ENCODE data around the gene LRRC8C. TPM values are rescaled to one million over a fixed set of nuclear protein-coding genes. Genes with fewer than 3 reads are reported as not detected.

LRRC8C gene
- total RNA-seq, 2 donors from 2014 or later, result 15.8 to 25.4 TPM

DNA sequence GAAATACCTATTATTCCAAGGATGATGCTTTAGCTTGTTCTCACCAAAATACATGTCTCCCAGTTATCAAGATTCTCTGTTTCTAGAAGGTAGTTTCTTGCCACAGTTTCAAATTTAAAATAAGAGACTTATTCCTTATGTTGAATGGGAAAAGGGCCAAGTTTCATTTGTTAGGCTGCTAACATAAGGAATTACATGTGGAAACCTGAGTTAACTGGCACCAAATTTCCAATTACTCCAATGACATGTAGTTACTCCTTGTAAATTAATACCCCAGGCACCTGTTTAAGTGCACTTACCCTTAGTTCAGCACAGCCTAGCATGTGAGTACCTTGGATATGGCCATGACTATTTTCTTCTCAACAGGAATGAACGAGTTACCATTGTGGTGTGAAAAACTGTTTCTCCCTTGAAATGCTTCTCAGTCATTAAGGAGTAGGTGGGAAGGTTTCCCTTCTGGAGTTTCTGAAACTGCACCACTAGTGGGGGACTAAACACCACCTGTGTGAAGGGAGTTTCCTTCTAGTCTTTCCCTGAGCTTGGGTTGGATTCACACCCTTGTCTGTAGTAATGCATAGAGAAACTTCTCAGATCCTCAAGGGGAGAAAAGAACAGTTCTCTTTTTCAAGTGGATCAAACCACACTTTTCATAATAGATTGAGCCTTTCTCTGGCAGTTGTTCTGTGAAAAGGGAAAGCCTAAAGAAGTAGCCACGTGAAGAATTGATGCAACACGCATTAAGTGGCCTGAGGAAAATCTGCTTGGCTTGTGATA is 32.3 kb upstream of the LRRC8C start:
- no peak for DNase-seq (ENCODE audit: low spot score)
- no peaks in the 10 kb centered on the region for H3K9me3 Mint-ChIP-seq
- peaks cover 21 to 26% of the 10 kb centered on the region in 2 donors for H3K4me1 Mint-ChIP-seq (ENCODE audit: low read depth in 2 of 2)
- H3K4me3 Mint-ChIP-seq, result no peak overlapping the region
- H3K27me3 Mint-ChIP-seq, result no peaks in the 10 kb centered on the region
- ATAC-seq, result no peak
- no peaks in the 10 kb centered on the region for H3K36me3 Mint-ChIP-seq
- H3K27ac Mint-ChIP-seq, result peak overlapping the region in 1 of 2 donors; percentile 10

DNA sequence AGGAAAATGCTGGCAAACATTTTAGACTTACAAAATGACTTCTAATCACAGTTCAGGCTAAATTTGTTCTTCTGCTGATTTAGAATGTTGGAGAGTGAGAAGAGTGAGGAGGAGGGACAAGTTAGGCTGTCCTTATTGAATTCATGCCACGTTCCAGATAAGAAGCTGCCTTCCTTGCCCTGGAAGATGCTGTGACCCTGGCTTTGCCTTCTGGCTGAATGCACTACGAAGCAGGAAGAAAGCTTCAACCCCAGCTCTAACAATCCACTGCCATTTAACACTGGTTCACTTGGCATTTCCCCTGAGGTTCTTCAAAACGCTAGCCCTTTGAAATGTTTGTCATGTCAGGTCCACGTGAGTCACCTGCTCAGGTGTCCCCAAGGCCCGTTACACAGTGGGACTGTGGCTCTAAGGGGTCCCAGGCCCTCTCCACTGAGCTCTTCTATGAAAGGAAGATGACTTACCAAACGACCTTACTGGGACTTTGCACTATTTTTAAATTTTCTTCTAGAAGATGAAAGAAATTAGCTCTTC is 30.0 kb upstream of the LRRC8C start:
- Mint-ChIP-seq H3K27ac (peak overlapping the region; percentile 80 to 89), H3K9me3 (no peaks in the 10 kb centered on the region), H3K4me1 (ENCODE audit: low read depth in 2 of 2) (peaks cover 38 to 49% of the 10 kb centered on the region in 2 donors), H3K36me3 (no peaks in the 10 kb centered on the region), H3K4me3 (no peak overlapping the region), H3K27me3 (no peaks in the 10 kb centered on the region)
- ATAC-seq (no peak), DNase-seq (ENCODE audit: low spot score) (no peak)

DNA sequence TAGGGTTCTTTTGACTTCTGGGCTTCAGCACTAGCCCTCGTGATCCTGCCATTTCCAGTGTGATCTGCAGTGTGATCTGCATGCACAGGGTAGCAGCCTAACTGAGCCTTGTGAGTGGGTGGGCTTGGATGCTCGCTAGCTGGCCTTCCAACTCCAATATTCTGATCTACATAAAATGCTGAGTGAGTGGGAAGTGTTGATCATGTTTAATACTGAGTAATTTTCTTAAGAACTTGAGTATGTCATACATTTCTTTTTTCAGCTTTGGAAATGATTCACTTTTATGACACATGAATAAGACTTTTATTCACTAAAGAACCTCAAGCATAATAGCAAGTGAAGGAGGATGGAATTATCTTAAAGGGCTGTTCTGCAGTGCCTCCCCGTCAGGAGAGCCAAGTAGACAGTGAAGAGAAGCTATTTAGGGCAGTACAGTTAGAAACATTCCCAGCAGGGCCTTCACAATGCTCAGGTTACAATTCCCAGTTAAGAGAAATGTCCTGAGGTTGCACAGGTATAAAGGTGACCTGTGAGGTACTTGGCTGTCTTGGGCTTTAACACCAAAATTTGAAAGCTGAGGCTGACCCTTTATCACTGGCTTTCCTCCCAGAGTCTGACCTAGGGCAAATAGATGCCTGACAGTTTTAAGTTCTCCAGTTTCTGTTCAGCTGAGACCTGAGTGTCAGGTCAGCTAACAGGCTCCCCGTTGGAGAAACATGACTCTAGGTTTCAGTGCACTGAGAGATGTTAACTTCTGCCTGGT is 29.1 kb upstream of the LRRC8C start:
- Mint-ChIP-seq H3K27me3 (no peaks in the 10 kb centered on the region), H3K4me3 (peak overlapping the region; percentile 15), H3K36me3 (no peaks in the 10 kb centered on the region), H3K4me1 (ENCODE audit: low read depth in 2 of 2) (peaks cover 46 to 58% of the 10 kb centered on the region in 2 donors), H3K9me3 (no peaks in the 10 kb centered on the region), H3K27ac (peak overlapping the region; percentile 80 to 89)
- no peak for DNase-seq (ENCODE audit: low spot score)
- peak in 1 of 2 donors; percentile 21 for ATAC-seq

DNA sequence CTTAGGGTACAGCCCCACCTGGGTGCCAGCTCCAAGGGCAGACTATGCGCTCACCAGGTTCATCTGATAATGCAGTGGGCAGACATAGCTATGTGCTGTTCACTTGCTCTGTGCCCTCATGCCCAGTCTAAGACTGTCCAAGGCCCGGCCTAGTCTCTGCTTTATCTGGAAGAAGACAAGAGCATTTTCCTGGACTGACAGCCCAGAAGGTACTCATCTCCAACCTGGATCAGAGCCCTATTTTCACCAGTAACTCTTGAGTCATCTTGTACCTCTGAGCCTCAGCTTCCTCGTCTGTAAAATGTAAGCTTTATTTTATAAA is 28.5 kb upstream of the LRRC8C start:
- Mint-ChIP-seq H3K27ac (peak overlapping the region; percentile 53 to 89), H3K4me3 (no peak overlapping the region), H3K36me3 (no peaks in the 10 kb centered on the region), H3K4me1 (ENCODE audit: low read depth in 2 of 2) (peaks cover 44 to 63% of the 10 kb centered on the region in 2 donors), H3K9me3 (no peaks in the 10 kb centered on the region), H3K27me3 (no peaks in the 10 kb centered on the region)
- ATAC-seq, result peak in 1 of 2 donors; percentile 44
- DNase-seq (ENCODE audit: low spot score), result no peak

DNA sequence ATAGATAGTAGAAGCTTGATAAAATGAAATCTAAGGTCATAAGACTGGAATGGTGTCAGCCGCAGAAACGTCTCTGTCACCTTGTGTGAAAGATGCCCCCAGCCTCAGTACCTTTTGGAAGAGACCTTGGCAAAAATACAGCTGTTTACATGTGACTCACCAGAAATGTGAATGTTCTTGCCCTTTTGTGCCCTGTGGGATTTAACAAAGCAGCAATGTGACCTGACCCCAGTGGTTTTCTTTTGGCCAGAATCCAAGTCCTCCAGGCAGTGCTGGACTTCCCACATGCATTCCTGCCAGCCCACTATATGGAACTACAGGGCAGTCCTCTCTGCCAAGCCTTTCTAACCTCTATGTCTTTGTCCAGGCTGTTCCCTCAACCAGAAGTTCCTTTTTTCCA is 27.2 kb upstream of the LRRC8C start:
- no peaks in the 10 kb centered on the region for H3K36me3 Mint-ChIP-seq
- H3K27ac Mint-ChIP-seq, result peak overlapping the region; percentile 89 to 90
- DNase-seq (ENCODE audit: low spot score) (no peak), ATAC-seq (no peak)
- H3K4me3 Mint-ChIP-seq, result no peak overlapping the region
- H3K9me3 Mint-ChIP-seq, result no peaks in the 10 kb centered on the region
- peaks cover 49 to 70% of the 10 kb centered on the region in 2 donors for H3K4me1 Mint-ChIP-seq (ENCODE audit: low read depth in 2 of 2)
- no peaks in the 10 kb centered on the region for H3K27me3 Mint-ChIP-seq

DNA sequence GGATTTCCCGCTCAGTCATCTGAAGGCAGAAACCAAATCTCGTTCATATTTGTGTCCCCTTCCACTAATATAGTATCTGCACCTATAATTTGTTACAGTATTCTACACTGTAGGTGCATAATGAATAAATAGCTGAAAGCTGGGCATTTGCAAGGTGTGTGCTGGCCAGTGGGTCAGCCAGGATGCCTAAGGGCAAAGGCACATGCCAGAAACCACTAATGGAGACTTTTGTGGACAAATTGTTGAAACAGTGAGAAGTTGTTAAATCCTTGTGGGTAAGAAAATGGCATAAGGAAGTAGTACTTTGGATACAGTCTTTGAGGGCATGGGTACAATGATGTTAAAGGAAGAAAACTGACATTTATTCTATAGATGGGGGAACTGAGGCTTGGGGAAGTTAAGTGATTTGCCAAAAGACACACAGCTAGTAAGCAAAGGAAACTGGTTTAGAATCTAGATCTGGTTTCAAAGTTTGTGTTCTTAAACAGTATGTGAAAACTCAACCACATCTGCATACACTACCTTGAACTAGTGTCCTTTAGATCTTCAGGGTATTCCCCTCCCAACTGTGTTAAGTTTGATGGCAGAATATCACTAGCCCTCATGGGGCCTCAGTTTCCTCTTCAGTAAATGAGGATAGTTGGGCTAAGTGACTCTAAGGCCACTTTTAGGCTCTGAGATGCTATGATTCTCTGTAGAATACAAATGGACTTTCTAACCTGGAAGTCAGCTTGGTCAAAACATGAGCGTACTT is 26.5 kb upstream of the LRRC8C start:
- Mint-ChIP-seq H3K27me3 (no peaks in the 10 kb centered on the region), H3K27ac (peak overlapping the region; percentile 89 to 90), H3K4me3 (peak overlapping the region; percentile 26), H3K9me3 (no peaks in the 10 kb centered on the region), H3K4me1 (ENCODE audit: low read depth in 2 of 2) (peaks cover 56 to 77% of the 10 kb centered on the region in 2 donors), H3K36me3 (no peaks in the 10 kb centered on the region)
- DNase-seq (ENCODE audit: low spot score), result no peak
- ATAC-seq, result no peak

DNA sequence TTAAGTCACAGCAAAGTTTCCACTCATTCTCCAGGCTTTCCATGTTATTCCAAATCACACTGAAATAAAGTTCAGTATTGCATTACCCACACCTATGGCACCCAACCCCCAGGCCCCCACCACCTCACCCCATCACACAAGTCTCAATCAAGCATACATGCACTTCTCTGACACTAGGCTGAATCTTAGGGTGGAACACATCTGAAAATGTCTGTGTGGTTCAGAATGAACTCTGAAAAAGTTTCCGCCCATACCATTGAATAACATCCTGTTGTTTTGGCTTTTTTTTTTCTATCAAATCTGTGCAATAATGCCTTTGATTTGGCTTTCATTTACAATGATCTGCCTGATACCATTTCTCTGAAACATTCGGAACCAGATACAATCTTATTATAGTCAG is 25.8 kb upstream of the LRRC8C start:
- ATAC-seq (no peak), DNase-seq (ENCODE audit: low spot score) (no peak)
- Mint-ChIP-seq H3K4me3 (peak overlapping the region; percentile 26), H3K36me3 (no peaks in the 10 kb centered on the region), H3K9me3 (no peaks in the 10 kb centered on the region), H3K27ac (peak overlapping the region; percentile 89 to 90), H3K4me1 (ENCODE audit: low read depth in 2 of 2) (peaks cover 60 to 84% of the 10 kb centered on the region in 2 donors), H3K27me3 (no peaks in the 10 kb centered on the region)

DNA sequence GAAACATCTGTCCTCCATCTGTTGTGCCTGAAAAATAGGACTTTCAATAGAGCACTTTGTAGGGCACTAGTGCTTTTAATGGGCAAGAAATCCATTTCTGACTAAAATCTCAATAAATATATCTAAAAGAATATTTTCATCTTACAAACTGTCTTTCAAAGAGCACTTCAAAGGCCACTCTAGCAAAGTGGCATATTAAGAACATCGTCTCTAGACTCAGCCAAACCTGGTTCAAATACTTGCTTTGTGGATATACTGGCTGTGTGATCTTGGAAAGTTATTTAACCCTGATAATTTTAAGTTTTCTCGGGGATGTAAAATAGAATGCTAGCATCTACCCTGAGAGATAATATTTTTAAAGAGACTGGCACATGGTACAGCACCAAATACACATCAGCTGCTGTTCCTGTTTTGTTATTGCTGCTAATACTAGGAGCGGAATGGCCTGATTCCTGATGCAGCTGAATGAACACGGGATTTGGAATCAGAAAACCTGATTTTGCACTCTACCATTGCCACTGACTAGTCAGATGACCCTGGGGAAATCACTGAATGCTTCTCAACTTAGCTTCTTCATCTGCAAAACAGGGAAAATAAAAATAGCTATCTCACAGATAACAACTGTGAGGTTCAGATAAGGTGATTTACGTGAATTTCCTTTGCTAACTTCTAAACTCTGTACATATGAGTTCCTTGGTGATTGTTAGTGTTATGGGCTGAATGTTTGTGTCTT is 25.2 kb upstream of the LRRC8C start:
- ATAC-seq (no peak), DNase-seq (ENCODE audit: low spot score) (no peak)
- peak overlapping the region; percentile 85 for H3K4me3 Mint-ChIP-seq
- no peaks in the 10 kb centered on the region for H3K9me3 Mint-ChIP-seq
- H3K36me3 Mint-ChIP-seq, result no peaks in the 10 kb centered on the region
- H3K27ac Mint-ChIP-seq, result peak overlapping the region; percentile 89 to 90
- H3K27me3 Mint-ChIP-seq, result no peaks in the 10 kb centered on the region
- peaks cover 61 to 88% of the 10 kb centered on the region in 2 donors for H3K4me1 Mint-ChIP-seq (ENCODE audit: low read depth in 2 of 2)

DNA sequence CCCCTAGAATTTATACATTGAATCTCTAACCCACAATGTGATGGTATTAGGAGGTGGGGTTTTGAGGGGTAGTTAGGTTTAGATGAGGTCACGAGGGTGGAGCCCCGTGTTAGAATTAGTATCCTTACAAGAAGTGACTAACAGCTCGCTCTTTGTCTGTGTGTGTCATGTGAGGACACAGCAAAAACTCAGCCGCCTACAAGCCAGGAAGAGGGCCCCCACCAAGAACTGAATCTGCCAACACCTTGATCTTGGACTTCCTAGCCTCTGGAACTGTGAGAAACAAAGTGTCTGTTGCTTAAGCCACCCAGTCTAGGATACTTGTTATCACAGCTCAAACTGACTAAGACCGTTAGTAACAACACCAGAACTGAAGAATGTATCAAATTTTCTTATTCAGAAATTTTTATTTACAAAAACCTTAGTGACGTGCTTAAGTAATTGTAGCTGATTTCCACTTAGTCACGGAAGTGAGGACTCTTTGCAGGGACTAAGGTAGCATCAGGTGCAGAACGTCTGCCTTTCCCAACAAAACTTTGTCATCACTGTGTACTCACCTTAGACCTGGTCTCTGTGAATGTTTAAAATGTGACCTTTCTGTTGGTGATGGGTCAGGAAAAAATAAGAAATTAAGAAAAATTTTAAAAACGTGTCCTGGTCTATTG is 24.5 kb upstream of the LRRC8C start:
- DNase-seq (ENCODE audit: low spot score) (no peak), ATAC-seq (peak; percentile 15 to 60)
- Mint-ChIP-seq H3K36me3 (no peaks in the 10 kb centered on the region), H3K9me3 (no peaks in the 10 kb centered on the region), H3K27ac (peak overlapping the region; percentile 89 to 90), H3K4me1 (ENCODE audit: low read depth in 2 of 2) (peaks cover 61 to 84% of the 10 kb centered on the region in 2 donors), H3K4me3 (peak overlapping the region; percentile 85), H3K27me3 (no peaks in the 10 kb centered on the region)

DNA sequence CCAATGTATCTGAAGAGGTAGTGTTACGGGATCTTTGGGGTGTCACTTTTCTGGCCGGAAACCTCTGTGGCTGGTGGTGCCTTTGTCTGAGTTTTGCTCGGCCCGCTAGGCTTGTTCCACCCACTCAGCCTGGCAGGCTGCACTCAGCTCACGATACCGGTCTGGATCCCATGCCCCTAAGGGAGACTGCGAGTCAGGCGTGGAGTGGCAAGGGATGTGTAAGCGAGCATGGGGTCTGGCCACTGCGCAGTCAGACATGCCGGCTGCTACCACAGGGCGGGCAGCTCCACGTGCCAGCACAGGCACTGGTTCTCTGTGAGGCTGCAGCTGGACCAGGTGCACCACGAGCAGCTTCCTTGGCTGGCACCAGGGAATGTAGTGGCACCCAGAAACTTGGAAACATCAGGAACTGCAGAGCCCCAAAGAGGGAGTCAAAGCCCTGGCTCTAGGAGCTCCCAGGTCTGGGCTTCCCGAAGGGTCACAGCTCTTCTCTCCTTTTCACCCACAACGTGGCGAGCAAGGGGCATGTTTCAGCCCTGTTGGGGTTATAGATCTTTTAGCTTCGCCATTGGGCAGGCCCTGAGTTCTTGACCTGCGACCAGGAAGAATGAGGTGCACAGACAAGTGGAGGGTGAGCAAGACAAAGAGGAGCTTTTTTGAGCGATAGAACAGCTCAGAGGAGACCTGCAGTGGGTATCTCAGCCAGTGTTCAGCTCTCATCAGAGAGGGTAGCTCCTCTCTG is 23.8 kb upstream of the LRRC8C start:
- Mint-ChIP-seq H3K4me3 (peak overlapping the region; percentile 85), H3K9me3 (no peaks in the 10 kb centered on the region), H3K4me1 (ENCODE audit: low read depth in 2 of 2) (peaks cover 59 to 81% of the 10 kb centered on the region in 2 donors), H3K36me3 (no peaks in the 10 kb centered on the region), H3K27me3 (peaks cover 0 to under 1% of the 10 kb centered on the region in 2 donors), H3K27ac (peak overlapping the region; percentile 89 to 90)
- no peak for DNase-seq (ENCODE audit: low spot score)
- peak in 1 of 2 donors; percentile 49 for ATAC-seq

DNA sequence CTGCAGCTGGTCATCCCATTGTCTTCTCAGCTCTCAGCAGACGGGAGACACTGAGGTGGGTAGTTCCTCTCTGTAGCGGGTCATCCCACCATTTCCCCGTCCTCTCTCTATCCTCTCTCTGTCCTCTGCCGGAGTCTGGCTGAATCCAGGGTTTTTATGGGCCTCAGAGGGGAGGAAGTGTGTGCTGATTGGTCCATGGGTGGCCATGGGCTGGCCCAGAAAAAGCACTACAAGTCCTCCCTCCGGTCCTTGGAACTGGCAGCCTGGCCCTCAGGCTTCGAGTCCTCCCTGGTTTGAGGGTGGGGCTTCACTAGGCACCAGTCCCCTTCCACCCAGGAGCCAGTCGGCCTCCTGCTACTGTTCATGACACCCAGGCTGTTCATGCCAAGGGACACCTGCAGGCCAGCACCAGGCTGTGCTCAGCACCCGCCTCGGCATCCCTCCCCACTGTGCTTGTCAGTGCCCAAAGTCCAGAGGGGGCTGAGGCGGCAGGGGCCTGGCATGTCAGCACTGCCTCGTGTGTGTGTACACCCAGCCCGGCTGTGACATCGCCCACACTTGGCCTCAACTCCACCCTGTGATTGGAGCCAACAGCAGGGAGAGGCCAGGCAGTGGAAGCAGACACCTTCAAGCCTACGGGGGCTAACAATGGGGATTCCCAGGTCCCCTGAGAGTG is 23.0 kb upstream of the LRRC8C start:
- no peak for ATAC-seq
- Mint-ChIP-seq H3K27ac (peak overlapping the region; percentile 89 to 90), H3K4me1 (ENCODE audit: low read depth in 2 of 2) (peaks cover 61 to 84% of the 10 kb centered on the region in 2 donors), H3K4me3 (peak overlapping the region; percentile 85), H3K36me3 (no peaks in the 10 kb centered on the region), H3K27me3 (peaks cover 0 to 4% of the 10 kb centered on the region in 2 donors), H3K9me3 (no peaks in the 10 kb centered on the region)
- DNase-seq (ENCODE audit: low spot score), result no peak
